ENCODE results near the gene MMEL1.

DNA sequence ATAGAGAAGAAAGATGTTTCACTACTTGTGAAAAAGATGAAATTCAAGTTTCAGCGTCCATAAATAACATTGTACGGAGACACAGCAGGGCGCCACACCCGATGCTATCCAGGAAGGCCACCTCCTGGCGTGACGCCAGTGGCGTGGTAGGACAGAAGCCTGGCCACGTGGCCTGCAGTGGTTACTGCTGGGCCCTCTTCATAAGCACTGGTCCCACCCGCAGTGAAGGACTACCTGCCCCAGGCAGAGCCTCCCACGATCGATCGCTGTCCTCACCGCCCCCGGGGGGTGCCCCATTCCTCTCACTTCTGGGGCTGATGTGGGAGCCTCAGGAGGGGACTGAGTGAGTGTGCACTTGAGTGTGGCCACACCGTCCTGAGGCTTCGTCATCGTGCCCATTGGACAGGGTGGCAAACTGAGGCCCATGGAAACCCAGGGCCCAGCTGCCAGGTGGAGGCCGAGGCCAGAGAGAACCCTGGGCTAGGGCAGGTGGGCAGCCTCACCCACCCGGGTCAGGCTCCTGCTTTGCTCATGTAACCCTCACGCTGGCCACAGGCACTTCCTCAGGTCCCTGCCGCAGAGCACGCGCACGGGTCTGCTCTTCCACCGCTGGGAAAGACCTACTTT lies 91.1 kb downstream of the MMEL1 start:
- TF ChIP-seq CTCF (IDR thresholded peaks at IDR 0.05) (no peak), POLR2A (IDR thresholded peaks at IDR 0.05) (no peak)

All from heart left ventricle (tissue), 13 donors.